ENCODE measurements around the gene FOXJ1. TPM values are rescaled to one million over a fixed set of nuclear protein-coding genes. Genes with fewer than 3 reads are reported as not detected.

Gene FOXJ1
- total and polyA plus RNA-seq, 8 donors = 0.12 to 6.7 (median 1.3) TPM; not detected in 3

GRCh38 chr17:76178124-76178523, 37.1 kb upstream of the FOXJ1 start:
- Histone ChIP-seq H3K36me3 (no peaks in the 10 kb centered on the region), H3K27me3 (no peaks in the 10 kb centered on the region), H3K4me1 (peaks cover 0 to 8% (median 6%) of the 10 kb centered on the region in 4 donors), H3K9me3 (no peaks in the 10 kb centered on the region), H3K4me3 (no peak overlapping the region), H3K27ac (no peak overlapping the region)
- TF ChIP-seq POLR2A (IDR thresholded peaks at IDR 0.05) (no peak), POLR2AphosphoS5 (IDR thresholded peaks at IDR 0.05) (no peak), CTCF (IDR thresholded peaks at IDR 0.05) (no peak), EP300 (IDR thresholded peaks at IDR 0.05) (no peak)
- intact Hi-C loops (cut with DNase I; ENCODE audit: low total_unique reads) = no loop called here
- 86 to 94% (median 89%) methylated on average over 8 to 10 of the region's 10 CpGs for WGBS, 5 donors
- DNase-seq = no peak

- Histone ChIP-seq H3K4me3 (no peak overlapping the region), H3K9me3 (no peaks in the 10 kb centered on the region), H3K27ac (no peak overlapping the region), H3K36me3 (no peaks in the 10 kb centered on the region), H3K27me3 (no peaks in the 10 kb centered on the region), H3K4me1 (peaks cover 0 to 2% (median 2%) of the 10 kb centered on the region in 4 donors)
- 91 to 96% (median 93%) methylated on average over 8 to 34 of the region's 34 CpGs for WGBS, 5 donors
- DNase-seq = no peak
- TF ChIP-seq EP300 (IDR thresholded peaks at IDR 0.05) (no peak), POLR2A (IDR thresholded peaks at IDR 0.05) (no peak), CTCF (IDR thresholded peaks at IDR 0.05) (no peak), POLR2AphosphoS5 (IDR thresholded peaks at IDR 0.05) (no peak)
- intact Hi-C loops (cut with DNase I; ENCODE audit: low total_unique reads) = no loop called here
These were observed 35.9 kb upstream of the FOXJ1 start for GRCh38 chr17:76176701-76177574.

DNA sequence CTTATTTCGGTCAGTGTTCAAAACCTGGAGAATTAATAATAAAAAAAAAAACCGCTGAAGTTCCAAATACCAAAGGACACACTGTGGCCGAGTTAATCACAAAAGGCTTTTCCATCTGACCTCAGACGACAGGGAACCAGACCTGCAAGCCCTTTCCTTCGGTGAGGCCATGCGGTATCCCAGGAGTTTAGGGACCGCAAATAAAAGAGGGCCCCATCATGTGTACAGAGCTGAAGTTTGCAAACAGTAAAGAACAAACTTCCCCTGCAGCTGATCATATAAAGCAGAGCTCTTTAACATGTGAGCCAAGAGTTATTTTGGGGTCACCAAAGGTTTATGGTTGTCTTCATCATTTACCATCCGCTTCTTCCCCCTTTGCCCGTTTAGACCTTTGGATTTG, 33.0 kb upstream of the FOXJ1 start:
- Histone ChIP-seq H3K27me3 (no peaks in the 10 kb centered on the region), H3K4me1 (no peaks in the 10 kb centered on the region), H3K36me3 (no peaks in the 10 kb centered on the region), H3K27ac (no peak overlapping the region), H3K4me3 (no peak overlapping the region), H3K9me3 (no peaks in the 10 kb centered on the region)
- WGBS, 5 donors = 41 to 73% (median 54%) methylated on average over 9 of the region's 9 CpGs
- TF ChIP-seq CTCF (IDR thresholded peaks at IDR 0.05) (no peak), POLR2AphosphoS5 (IDR thresholded peaks at IDR 0.05) (no peak), POLR2A (IDR thresholded peaks at IDR 0.05) (no peak)
- intact Hi-C loops (cut with DNase I; ENCODE audit: low total_unique reads) = no loop called here
- no peak for DNase-seq

GRCh38 chr17:76173474-76173873, 32.4 kb upstream of the FOXJ1 start:
- Histone ChIP-seq H3K27me3 (no peaks in the 10 kb centered on the region), H3K36me3 (no peaks in the 10 kb centered on the region), H3K4me3 (no peak overlapping the region), H3K4me1 (no peaks in the 10 kb centered on the region), H3K27ac (no peak overlapping the region), H3K9me3 (no peaks in the 10 kb centered on the region)
- no peak for TF ChIP-seq CTCF (IDR thresholded peaks at IDR 0.05)
- TF ChIP-seq POLR2A (IDR thresholded peaks at IDR 0.05) = no peak
- no peak for TF ChIP-seq EP300 (IDR thresholded peaks at IDR 0.05)
- TF ChIP-seq POLR2AphosphoS5 (IDR thresholded peaks at IDR 0.05) = no peak
- 84 to 91% (median 87%) methylated on average over 11 of the region's 11 CpGs for WGBS, 5 donors
- intact Hi-C loops (cut with DNase I; ENCODE audit: low total_unique reads) = no loop called here
- no peak for DNase-seq
